Adrenal gland (tissue), 5 donors: ENCODE data around the gene PTPRD.

ENCODE experiments used
- POLR2A ChIP-seq, 2 donors: fragments of 450-650 bp; IDR thresholded peaks; one replicate each; pipeline ENCODE4 v1.6.1; 2017; ENCODE audit warnings: antibody characterized with exemption in 2 of 2, mild to moderate bottlenecking in 2 of 2, moderate library complexity in 1 of 2
- TF ChIP-seq, protein P1 (sequence below), 6 experiments: fragments of 450-650 bp in 4 of 6; fragments of 200-600 bp in 2 of 6; sonication (generic) in 1 of 6; IDR thresholded peaks; 1 replicate in 5 of 6; 2 replicates in 1 of 6; pipeline versions ENCODE4 v1.5.1 to v1.8.0; 2016 to 2021; ENCODE audit warnings: antibody characterized with exemption in 6 of 6, mild to moderate bottlenecking in 2 of 6, moderate library complexity in 1 of 6
- donor health status: DM: no; HTN: no; CAD: no.

DNA sequence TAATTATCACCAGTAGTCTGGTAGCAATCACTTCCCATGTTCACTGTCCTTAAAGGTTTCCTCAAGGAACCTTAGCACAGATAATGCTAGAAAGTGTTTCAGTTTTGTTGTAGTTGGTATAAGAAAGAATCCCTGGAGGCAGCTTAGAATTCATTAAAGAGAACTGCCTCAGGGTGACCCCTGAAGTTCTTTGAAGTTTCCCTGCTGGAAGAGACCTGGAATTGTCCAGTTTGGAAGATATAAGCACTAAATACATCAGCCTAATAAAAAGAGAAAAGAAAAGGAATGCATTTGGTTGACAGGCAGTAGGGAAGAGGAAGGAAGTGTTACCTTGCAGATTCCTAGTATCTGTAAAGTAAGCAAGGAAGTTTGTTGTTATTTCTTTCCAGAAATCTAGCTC, 1813.6 kb downstream of the PTPRD start:
- no peak for TF ChIP-seq POLR2A (IDR thresholded peaks at IDR 0.05)
- TF ChIP-seq, protein P1, sequence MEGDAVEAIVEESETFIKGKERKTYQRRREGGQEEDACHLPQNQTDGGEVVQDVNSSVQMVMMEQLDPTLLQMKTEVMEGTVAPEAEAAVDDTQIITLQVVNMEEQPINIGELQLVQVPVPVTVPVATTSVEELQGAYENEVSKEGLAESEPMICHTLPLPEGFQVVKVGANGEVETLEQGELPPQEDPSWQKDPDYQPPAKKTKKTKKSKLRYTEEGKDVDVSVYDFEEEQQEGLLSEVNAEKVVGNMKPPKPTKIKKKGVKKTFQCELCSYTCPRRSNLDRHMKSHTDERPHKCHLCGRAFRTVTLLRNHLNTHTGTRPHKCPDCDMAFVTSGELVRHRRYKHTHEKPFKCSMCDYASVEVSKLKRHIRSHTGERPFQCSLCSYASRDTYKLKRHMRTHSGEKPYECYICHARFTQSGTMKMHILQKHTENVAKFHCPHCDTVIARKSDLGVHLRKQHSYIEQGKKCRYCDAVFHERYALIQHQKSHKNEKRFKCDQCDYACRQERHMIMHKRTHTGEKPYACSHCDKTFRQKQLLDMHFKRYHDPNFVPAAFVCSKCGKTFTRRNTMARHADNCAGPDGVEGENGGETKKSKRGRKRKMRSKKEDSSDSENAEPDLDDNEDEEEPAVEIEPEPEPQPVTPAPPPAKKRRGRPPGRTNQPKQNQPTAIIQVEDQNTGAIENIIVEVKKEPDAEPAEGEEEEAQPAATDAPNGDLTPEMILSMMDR (IDR thresholded peaks at IDR 0.05), result no peak
